Measurements from ENCODE around the gene TSC2.

- TF ChIP-seq, protein P1, sequence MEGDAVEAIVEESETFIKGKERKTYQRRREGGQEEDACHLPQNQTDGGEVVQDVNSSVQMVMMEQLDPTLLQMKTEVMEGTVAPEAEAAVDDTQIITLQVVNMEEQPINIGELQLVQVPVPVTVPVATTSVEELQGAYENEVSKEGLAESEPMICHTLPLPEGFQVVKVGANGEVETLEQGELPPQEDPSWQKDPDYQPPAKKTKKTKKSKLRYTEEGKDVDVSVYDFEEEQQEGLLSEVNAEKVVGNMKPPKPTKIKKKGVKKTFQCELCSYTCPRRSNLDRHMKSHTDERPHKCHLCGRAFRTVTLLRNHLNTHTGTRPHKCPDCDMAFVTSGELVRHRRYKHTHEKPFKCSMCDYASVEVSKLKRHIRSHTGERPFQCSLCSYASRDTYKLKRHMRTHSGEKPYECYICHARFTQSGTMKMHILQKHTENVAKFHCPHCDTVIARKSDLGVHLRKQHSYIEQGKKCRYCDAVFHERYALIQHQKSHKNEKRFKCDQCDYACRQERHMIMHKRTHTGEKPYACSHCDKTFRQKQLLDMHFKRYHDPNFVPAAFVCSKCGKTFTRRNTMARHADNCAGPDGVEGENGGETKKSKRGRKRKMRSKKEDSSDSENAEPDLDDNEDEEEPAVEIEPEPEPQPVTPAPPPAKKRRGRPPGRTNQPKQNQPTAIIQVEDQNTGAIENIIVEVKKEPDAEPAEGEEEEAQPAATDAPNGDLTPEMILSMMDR (IDR thresholded peaks at IDR 0.05; ENCODE audit: poor library complexity) = no peak
- TF ChIP-seq EZH2 (IDR thresholded peaks at IDR 0.05; ENCODE audit: borderline replicate concordance) = no peak
- TF ChIP-seq EZH2phosphoT487 (IDR thresholded peaks at IDR 0.05; ENCODE audit: low read depth, severe bottlenecking, unreplicated experiment) = no peak
Measured at GRCh38 chr16:2090481-2090776, 42.6 kb downstream of the TSC2 start.

Data from hepatocyte (in vitro differentiated cells).